ENCODE data around the gene C3orf18.

DNA sequence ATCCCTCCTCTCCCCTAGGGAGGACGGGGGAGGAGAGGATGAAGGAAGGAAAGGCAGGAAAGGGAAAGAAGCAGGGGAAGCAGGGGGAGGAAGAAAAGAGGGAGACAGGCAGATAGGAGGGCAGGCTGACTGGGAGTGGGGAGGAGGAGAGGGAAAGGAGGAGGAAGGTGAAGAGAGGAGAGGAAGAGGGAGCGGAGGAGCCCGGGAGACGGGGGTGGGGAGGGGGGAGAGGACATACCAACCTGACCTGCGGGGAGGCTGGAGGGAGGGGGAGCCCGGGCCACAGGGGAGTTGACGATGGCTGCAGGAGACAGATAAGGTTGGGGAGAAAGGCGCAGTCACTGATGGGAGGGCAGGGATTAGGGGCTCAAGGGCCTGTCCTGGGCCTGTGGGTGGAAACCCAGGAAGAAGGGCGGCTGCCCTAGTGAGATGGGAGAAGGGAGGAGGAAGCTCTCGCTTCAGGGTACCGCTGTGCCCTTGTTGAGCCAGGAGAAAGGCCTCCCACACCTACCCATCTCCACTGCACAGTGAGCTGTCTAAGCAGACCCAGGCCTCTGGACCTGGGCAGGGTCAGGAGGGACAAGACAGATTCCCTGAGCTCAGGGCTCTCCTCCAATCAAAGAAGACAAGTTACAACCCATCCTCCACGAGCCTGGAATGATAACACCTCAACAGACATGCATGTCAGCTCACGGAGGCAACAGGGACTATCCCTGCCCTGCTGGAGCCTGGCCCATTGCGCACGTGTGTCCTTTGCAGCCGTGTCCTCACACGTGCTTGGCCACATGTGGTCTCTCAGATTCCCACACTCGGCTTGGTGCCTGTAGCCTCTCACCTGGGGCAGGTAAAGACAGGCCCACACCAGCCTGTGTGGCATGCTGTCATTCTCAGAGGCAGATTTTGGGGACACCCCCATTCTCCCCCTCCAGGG is 27.9 kb downstream of the C3orf18 start:
- TF ChIP-seq, protein P1, sequence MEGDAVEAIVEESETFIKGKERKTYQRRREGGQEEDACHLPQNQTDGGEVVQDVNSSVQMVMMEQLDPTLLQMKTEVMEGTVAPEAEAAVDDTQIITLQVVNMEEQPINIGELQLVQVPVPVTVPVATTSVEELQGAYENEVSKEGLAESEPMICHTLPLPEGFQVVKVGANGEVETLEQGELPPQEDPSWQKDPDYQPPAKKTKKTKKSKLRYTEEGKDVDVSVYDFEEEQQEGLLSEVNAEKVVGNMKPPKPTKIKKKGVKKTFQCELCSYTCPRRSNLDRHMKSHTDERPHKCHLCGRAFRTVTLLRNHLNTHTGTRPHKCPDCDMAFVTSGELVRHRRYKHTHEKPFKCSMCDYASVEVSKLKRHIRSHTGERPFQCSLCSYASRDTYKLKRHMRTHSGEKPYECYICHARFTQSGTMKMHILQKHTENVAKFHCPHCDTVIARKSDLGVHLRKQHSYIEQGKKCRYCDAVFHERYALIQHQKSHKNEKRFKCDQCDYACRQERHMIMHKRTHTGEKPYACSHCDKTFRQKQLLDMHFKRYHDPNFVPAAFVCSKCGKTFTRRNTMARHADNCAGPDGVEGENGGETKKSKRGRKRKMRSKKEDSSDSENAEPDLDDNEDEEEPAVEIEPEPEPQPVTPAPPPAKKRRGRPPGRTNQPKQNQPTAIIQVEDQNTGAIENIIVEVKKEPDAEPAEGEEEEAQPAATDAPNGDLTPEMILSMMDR (IDR thresholded peaks at IDR 0.05; ENCODE audit: extremely low read depth in 1 of 2, insufficient read depth in 1 of 2, low read depth in 1 of 2, low read length in 2 of 2), result no peak
- TF ChIP-seq POLR2A (IDR thresholded peaks at IDR 0.05; ENCODE audit: low read depth, low read length) (no peak), POLR2AphosphoS5 (IDR thresholded peaks at IDR 0.05; ENCODE audit: insufficient read depth, low read depth, low read length) (no peak), EZH2 (IDR thresholded peaks at IDR 0.05; ENCODE audit: borderline replicate concordance, low read depth, low read length, severe bottlenecking) (no peak), MYC (IDR thresholded peaks at IDR 0.05; ENCODE audit: low read depth, low read length) (no peak), FOS (IDR thresholded peaks at IDR 0.05; ENCODE audit: borderline replicate concordance, insufficient read depth, low read length) (no peak), JUN (IDR thresholded peaks at IDR 0.05; ENCODE audit: borderline replicate concordance, insufficient read depth, insufficient read length, low read depth) (no peak)
- TF ChIP-seq, protein P2, sequence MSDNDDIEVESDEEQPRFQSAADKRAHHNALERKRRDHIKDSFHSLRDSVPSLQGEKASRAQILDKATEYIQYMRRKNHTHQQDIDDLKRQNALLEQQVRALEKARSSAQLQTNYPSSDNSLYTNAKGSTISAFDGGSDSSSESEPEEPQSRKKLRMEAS (IDR thresholded peaks at IDR 0.05; ENCODE audit: insufficient read depth, insufficient read length), result no peak

Data from endothelial cell of umbilical vein (primary cell).